ENCODE measurements around the gene MTMR8.

MTMR8 gene

GRCh38 chrX:64334467-64334866, 60.8 kb downstream of the MTMR8 start:
- Histone ChIP-seq H3K36me3 (ENCODE audit: control insufficient read depth, insufficient read depth, low read length) (no peaks in the 10 kb centered on the region), H3K4me3 (ENCODE audit: insufficient read depth, low read depth, low read length) (no peak overlapping the region), H3K9me3 (ENCODE audit: control insufficient read depth, low read length) (no peaks in the 10 kb centered on the region), H3K4me1 (ENCODE audit: control insufficient read depth, insufficient read depth, low read length) (no peaks in the 10 kb centered on the region), H3K27me3 (ENCODE audit: control insufficient read depth, insufficient read depth, low read length, poor library complexity, severe bottlenecking) (no peaks in the 10 kb centered on the region), H3K27ac (ENCODE audit: insufficient read depth, low read depth, low read length, poor library complexity, severe bottlenecking) (no peak overlapping the region)
- 84 to 86% methylated on average over 3 of the region's 3 CpGs for WGBS, 2 experiments

DNA sequence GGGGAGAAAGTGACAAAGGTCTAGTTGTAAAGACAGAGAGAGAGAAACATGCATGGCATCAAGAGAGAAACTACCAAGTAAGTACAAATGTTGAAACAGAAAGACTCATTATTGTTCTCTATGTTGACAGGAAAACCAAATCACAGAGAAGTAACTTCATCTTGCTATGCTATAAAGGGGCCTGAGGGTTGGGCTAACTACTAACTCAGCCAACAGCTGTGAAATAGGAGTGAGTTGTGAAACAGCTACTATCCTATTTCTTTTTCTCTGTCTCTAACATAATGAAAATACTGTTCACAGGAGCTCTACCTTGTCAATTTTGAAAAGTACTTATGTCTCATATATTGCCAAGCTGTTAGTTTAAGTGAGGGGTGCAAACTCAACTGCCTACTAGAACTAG, 65.0 kb downstream of the MTMR8 start:
- Histone ChIP-seq H3K27me3 (ENCODE audit: control insufficient read depth, insufficient read depth, low read length, poor library complexity, severe bottlenecking) (no peaks in the 10 kb centered on the region), H3K36me3 (ENCODE audit: control insufficient read depth, insufficient read depth, low read length) (no peaks in the 10 kb centered on the region), H3K27ac (ENCODE audit: insufficient read depth, low read depth, low read length, poor library complexity, severe bottlenecking) (no peak overlapping the region), H3K9me3 (ENCODE audit: control insufficient read depth, low read length) (no peaks in the 10 kb centered on the region), H3K4me1 (ENCODE audit: control insufficient read depth, insufficient read depth, low read length) (no peaks in the 10 kb centered on the region), H3K4me3 (ENCODE audit: insufficient read depth, low read depth, low read length) (no peak overlapping the region)

- H3K4me3 ChIP-seq (ENCODE audit: insufficient read depth, low read depth, low read length), result no peak overlapping the region
- no peaks in the 10 kb centered on the region for H3K36me3 ChIP-seq (ENCODE audit: control insufficient read depth, insufficient read depth, low read length)
- no CpG with 5 or more reads among the region's 2 CpGs for WGBS, 2 experiments
- no peaks in the 10 kb centered on the region for H3K9me3 ChIP-seq (ENCODE audit: control insufficient read depth, low read length)
- H3K4me1 ChIP-seq (ENCODE audit: control insufficient read depth, insufficient read depth, low read length), result no peaks in the 10 kb centered on the region
- H3K27ac ChIP-seq (ENCODE audit: insufficient read depth, low read depth, low read length, poor library complexity, severe bottlenecking), result no peak overlapping the region
- no peaks in the 10 kb centered on the region for H3K27me3 ChIP-seq (ENCODE audit: control insufficient read depth, insufficient read depth, low read length, poor library complexity, severe bottlenecking)
Measured at GRCh38 chrX:64321507-64321906, 73.7 kb downstream of the MTMR8 start.

DNA sequence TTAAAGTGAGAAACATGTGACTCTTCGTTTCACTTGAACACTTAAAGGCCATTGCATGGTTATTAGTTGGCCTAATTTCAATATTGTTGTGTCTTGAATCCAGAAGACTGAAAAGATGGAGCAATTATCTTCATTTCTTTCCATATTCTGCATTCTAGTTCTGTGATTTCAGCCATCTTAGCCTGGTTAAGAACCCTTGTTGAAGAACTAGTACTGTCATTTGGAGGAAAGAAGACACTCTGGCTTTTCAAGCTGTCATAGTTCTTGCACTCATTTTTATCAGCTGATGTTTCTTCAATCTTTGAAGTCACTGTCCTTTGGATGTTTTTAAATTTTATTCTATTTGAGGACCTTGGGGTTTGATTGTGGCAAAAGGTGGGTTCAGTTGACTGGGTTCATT, 81.6 kb downstream of the MTMR8 start:
- Histone ChIP-seq H3K36me3 (ENCODE audit: control insufficient read depth, insufficient read depth, low read length) (no peaks in the 10 kb centered on the region), H3K9me3 (ENCODE audit: control insufficient read depth, low read length) (no peaks in the 10 kb centered on the region), H3K4me3 (ENCODE audit: insufficient read depth, low read depth, low read length) (no peak overlapping the region), H3K27ac (ENCODE audit: insufficient read depth, low read depth, low read length, poor library complexity, severe bottlenecking) (no peak overlapping the region), H3K4me1 (ENCODE audit: control insufficient read depth, insufficient read depth, low read length) (no peaks in the 10 kb centered on the region), H3K27me3 (ENCODE audit: control insufficient read depth, insufficient read depth, low read length, poor library complexity, severe bottlenecking) (no peaks in the 10 kb centered on the region)
- 86 to 100% methylated on average over 1 of the region's 1 CpG for WGBS, 2 experiments

DNA sequence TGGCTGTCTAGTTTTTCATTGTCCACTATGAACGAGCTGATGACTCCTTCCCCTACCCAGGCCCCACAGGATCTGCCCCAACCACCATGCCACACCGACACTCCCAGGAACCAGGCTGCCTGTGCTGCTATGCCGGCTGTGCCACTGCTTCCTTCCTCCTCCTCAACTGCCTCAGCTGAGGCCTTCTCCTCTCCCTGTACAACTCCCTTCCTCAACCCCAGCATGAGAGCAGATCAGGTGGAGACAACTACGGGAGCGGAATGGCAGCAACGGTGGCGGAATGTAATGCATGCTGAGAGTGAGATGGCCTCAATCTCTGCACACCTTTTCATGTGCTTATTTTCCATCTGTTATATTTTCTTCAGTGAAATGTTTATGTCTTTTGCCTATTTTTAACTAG, 88.5 kb downstream of the MTMR8 start:
- Histone ChIP-seq H3K9me3 (ENCODE audit: control insufficient read depth, low read length) (no peaks in the 10 kb centered on the region), H3K27me3 (ENCODE audit: control insufficient read depth, insufficient read depth, low read length, poor library complexity, severe bottlenecking) (no peaks in the 10 kb centered on the region), H3K4me3 (ENCODE audit: insufficient read depth, low read depth, low read length) (no peak overlapping the region), H3K36me3 (ENCODE audit: control insufficient read depth, insufficient read depth, low read length) (no peaks in the 10 kb centered on the region), H3K27ac (ENCODE audit: insufficient read depth, low read depth, low read length, poor library complexity, severe bottlenecking) (no peak overlapping the region), H3K4me1 (ENCODE audit: control insufficient read depth, insufficient read depth, low read length) (no peaks in the 10 kb centered on the region)
- 92 to 93% methylated on average over 4 to 7 of the region's 7 CpGs for WGBS, 2 experiments

DNA sequence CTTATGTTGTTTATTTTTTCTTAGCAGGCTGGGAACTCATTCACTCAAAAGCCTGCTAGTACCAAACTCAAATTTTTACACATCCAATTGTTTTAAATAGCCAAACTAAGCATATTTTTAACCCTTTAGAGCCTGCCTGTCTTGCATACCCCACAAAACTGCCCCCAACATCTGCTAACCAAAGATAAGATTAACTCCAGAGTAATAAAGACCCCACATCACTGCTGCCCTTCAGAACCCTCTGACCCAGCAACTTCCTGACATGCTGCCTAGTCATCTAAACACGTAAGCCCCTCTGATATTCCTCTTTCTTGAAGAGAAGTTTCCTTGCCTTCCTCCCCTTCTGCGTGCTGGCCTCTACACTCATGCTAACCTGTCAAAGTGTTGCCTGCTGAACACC, 104.1 kb downstream of the MTMR8 start:
- no peaks in the 10 kb centered on the region for H3K36me3 ChIP-seq (ENCODE audit: control insufficient read depth, insufficient read depth, low read length)
- H3K27ac ChIP-seq (ENCODE audit: insufficient read depth, low read depth, low read length, poor library complexity, severe bottlenecking), result no peak overlapping the region
- H3K4me1 ChIP-seq (ENCODE audit: control insufficient read depth, insufficient read depth, low read length), result no peaks in the 10 kb centered on the region
- no peaks in the 10 kb centered on the region for H3K9me3 ChIP-seq (ENCODE audit: control insufficient read depth, low read length)
- no peaks in the 10 kb centered on the region for H3K27me3 ChIP-seq (ENCODE audit: control insufficient read depth, insufficient read depth, low read length, poor library complexity, severe bottlenecking)
- WGBS, 2 experiments, result 89 to 98% methylated on average over 2 of the region's 2 CpGs
- H3K4me3 ChIP-seq (ENCODE audit: insufficient read depth, low read depth, low read length), result no peak overlapping the region

- Histone ChIP-seq H3K27me3 (ENCODE audit: control insufficient read depth, insufficient read depth, low read length, poor library complexity, severe bottlenecking) (no peaks in the 10 kb centered on the region), H3K4me3 (ENCODE audit: insufficient read depth, low read depth, low read length) (no peak overlapping the region), H3K27ac (ENCODE audit: insufficient read depth, low read depth, low read length, poor library complexity, severe bottlenecking) (no peak overlapping the region), H3K36me3 (ENCODE audit: control insufficient read depth, insufficient read depth, low read length) (no peaks in the 10 kb centered on the region), H3K4me1 (ENCODE audit: control insufficient read depth, insufficient read depth, low read length) (no peaks in the 10 kb centered on the region), H3K9me3 (ENCODE audit: control insufficient read depth, low read length) (no peaks in the 10 kb centered on the region)
Measured at GRCh38 chrX:64265265-64265664, 130.0 kb downstream of the MTMR8 start.

GRCh38 chrX:64230123-64230970, 164.9 kb downstream of the MTMR8 start, which contains the start of gene ASB12:
Gene ASB12 (minus strand): TSS chrX:64230607. CDS start chrX:64225650, 4,957 bp downstream.
- Histone ChIP-seq H3K36me3 (ENCODE audit: control insufficient read depth, insufficient read depth, low read length) (no peaks in the 10 kb centered on the region), H3K4me1 (ENCODE audit: control insufficient read depth, insufficient read depth, low read length) (no peaks in the 10 kb centered on the region), H3K4me3 (ENCODE audit: insufficient read depth, low read depth, low read length) (no peak within 1 kb of the TSS), H3K9me3 (ENCODE audit: control insufficient read depth, low read length) (no peaks in the 10 kb centered on the region), H3K27me3 (ENCODE audit: control insufficient read depth, insufficient read depth, low read length, poor library complexity, severe bottlenecking) (no peaks in the 10 kb centered on the region), H3K27ac (ENCODE audit: insufficient read depth, low read depth, low read length, poor library complexity, severe bottlenecking) (no peak within 1 kb of the TSS)
- 88 to 92% methylated on average over 16 to 17 of the region's 17 CpGs for WGBS, 2 experiments

- H3K4me1 ChIP-seq (ENCODE audit: control insufficient read depth, insufficient read depth, low read length), result no peaks in the 10 kb centered on the region
- no peak overlapping the region for H3K27ac ChIP-seq (ENCODE audit: insufficient read depth, low read depth, low read length, poor library complexity, severe bottlenecking)
- H3K27me3 ChIP-seq (ENCODE audit: control insufficient read depth, insufficient read depth, low read length, poor library complexity, severe bottlenecking), result no peaks in the 10 kb centered on the region
- H3K4me3 ChIP-seq (ENCODE audit: insufficient read depth, low read depth, low read length), result no peak overlapping the region
- H3K36me3 ChIP-seq (ENCODE audit: control insufficient read depth, insufficient read depth, low read length), result no peaks in the 10 kb centered on the region
- no peaks in the 10 kb centered on the region for H3K9me3 ChIP-seq (ENCODE audit: control insufficient read depth, low read length)
- 52 to 85% methylated on average over 2 to 3 of the region's 3 CpGs for WGBS, 2 experiments
Measured at GRCh38 chrX:64229154-64229553, 166.1 kb downstream of the MTMR8 start.

Measured in ectodermal cell (in vitro differentiated cells).